Adipocyte (in vitro differentiated cells): ENCODE data around the gene LCTL.
"Not testable (repeated sequence)": the region's sequence is repeated elsewhere in the genome, so short reads cannot be mapped to it uniquely, and the experiment has no call there.

Experiments used
- DNase-seq: peaks from one replicate; pipeline ENCODE4 v3.0.0-alpha.2; 2015; ENCODE audit warnings: low read depth
- H3K27me3 ChIP-seq: replicated peaks from 2 replicates; pipeline ENCODE4 v1.7.0; 2013; ENCODE audit warnings: mild to moderate bottlenecking, low read length, moderate library complexity; ENCODE audit not compliant: control insufficient read depth, insufficient read depth
- H3K36me3 ChIP-seq: 2 replicates; pipeline ENCODE4 v1.7.0; 2013; ENCODE audit warnings: low read length, mild to moderate bottlenecking, moderate library complexity; ENCODE audit not compliant: control insufficient read depth, insufficient read depth, severe bottlenecking
- H3K4me1 ChIP-seq: 2 replicates; pipeline ENCODE4 v1.7.0; 2013; ENCODE audit warnings: mild to moderate bottlenecking, low read length, moderate library complexity; ENCODE audit not compliant: control insufficient read depth, insufficient read depth
- H3K4me3 ChIP-seq: 2 replicates; pipeline ENCODE4 v1.7.0; 2013; ENCODE audit warnings: mild to moderate bottlenecking, low read length, moderate library complexity
- H3K9ac ChIP-seq: 2 replicates; pipeline ENCODE4 v1.7.0; 2013; ENCODE audit warnings: mild to moderate bottlenecking, low read length, moderate library complexity
- H3K9me3 ChIP-seq: 2 replicates; pipeline ENCODE4 v1.7.0; 2013; ENCODE audit warnings: mild to moderate bottlenecking, low read length, moderate library complexity; ENCODE audit not compliant: control insufficient read depth

LCTL gene

GRCh38 chr15:66599536-66600239 lies 33.9 kb upstream of the LCTL start:
- no peaks in the 10 kb centered on the region for H3K9me3 ChIP-seq
- no peaks in the 10 kb centered on the region for H3K4me1 ChIP-seq
- no peak overlapping the region for H3K4me3 ChIP-seq
- peaks cover 4% of the 10 kb centered on the region for H3K27me3 ChIP-seq
- no peak for DNase-seq
- H3K9ac ChIP-seq, result no peak overlapping the region
- no peaks in the 10 kb centered on the region for H3K36me3 ChIP-seq

GRCh38 chr15:66598095-66598815 lies 32.5 kb upstream of the LCTL start:
- Histone ChIP-seq H3K27me3 (peaks cover 4% of the 10 kb centered on the region), H3K9ac (no peak overlapping the region), H3K4me3 (no peak overlapping the region), H3K4me1 (no peaks in the 10 kb centered on the region), H3K9me3 (no peaks in the 10 kb centered on the region), H3K36me3 (no peaks in the 10 kb centered on the region)
- DNase-seq, result no peak

- Histone ChIP-seq H3K4me1 (no peaks in the 10 kb centered on the region), H3K36me3 (no peaks in the 10 kb centered on the region), H3K27me3 (peaks cover 4% of the 10 kb centered on the region), H3K9ac (no peak overlapping the region), H3K4me3 (no peak overlapping the region), H3K9me3 (no peaks in the 10 kb centered on the region)
- DNase-seq, result peak; percentile 38
Measured at GRCh38 chr15:66595931-66596545, 30.2 kb upstream of the LCTL start.

- H3K4me1 ChIP-seq, result no peaks in the 10 kb centered on the region
- H3K9me3 ChIP-seq, result no peaks in the 10 kb centered on the region
- no peak for DNase-seq
- H3K36me3 ChIP-seq, result no peaks in the 10 kb centered on the region
- H3K4me3 ChIP-seq, result no peak overlapping the region
- peaks cover 3% of the 10 kb centered on the region for H3K27me3 ChIP-seq
- no peak overlapping the region for H3K9ac ChIP-seq
Measured at GRCh38 chr15:66595332-66595731, 29.5 kb upstream of the LCTL start.

- Histone ChIP-seq H3K27me3 (peaks cover 3% of the 10 kb centered on the region), H3K4me1 (no peaks in the 10 kb centered on the region), H3K9me3 (no peaks in the 10 kb centered on the region), H3K9ac (no peak overlapping the region), H3K4me3 (no peak overlapping the region), H3K36me3 (no peaks in the 10 kb centered on the region)
- no peak for DNase-seq
Measured at GRCh38 chr15:66594836-66595235, 29.0 kb upstream of the LCTL start.

GRCh38 chr15:66594344-66594743 lies 28.5 kb upstream of the LCTL start:
- Histone ChIP-seq H3K4me3 (no peak overlapping the region), H3K27me3 (peaks cover 3% of the 10 kb centered on the region), H3K9me3 (no peaks in the 10 kb centered on the region), H3K4me1 (no peaks in the 10 kb centered on the region), H3K36me3 (no peaks in the 10 kb centered on the region), H3K9ac (no peak overlapping the region)
- DNase-seq, result no peak

GRCh38 chr15:66593219-66593780 lies 27.5 kb upstream of the LCTL start:
- peaks cover 3% of the 10 kb centered on the region for H3K27me3 ChIP-seq
- DNase-seq, result no peak
- H3K4me3 ChIP-seq, result no peak overlapping the region
- no peaks in the 10 kb centered on the region for H3K4me1 ChIP-seq
- H3K9ac ChIP-seq, result no peak overlapping the region
- H3K36me3 ChIP-seq, result no peaks in the 10 kb centered on the region
- H3K9me3 ChIP-seq, result no peaks in the 10 kb centered on the region

GRCh38 chr15:66592505-66593218 lies 26.9 kb upstream of the LCTL start:
- H3K9ac ChIP-seq, result no peak overlapping the region
- H3K4me1 ChIP-seq, result no peaks in the 10 kb centered on the region
- peaks cover 3% of the 10 kb centered on the region for H3K27me3 ChIP-seq
- no peak overlapping the region for H3K4me3 ChIP-seq
- no peaks in the 10 kb centered on the region for H3K36me3 ChIP-seq
- no peaks in the 10 kb centered on the region for H3K9me3 ChIP-seq
- DNase-seq, result no peak

- Histone ChIP-seq H3K27me3 (peaks cover 3% of the 10 kb centered on the region), H3K4me3 (no peak overlapping the region), H3K9me3 (no peaks in the 10 kb centered on the region), H3K36me3 (no peaks in the 10 kb centered on the region), H3K4me1 (no peaks in the 10 kb centered on the region), H3K9ac (no peak overlapping the region)
- DNase-seq, result no peak
Measured at GRCh38 chr15:66591322-66591862, 25.6 kb upstream of the LCTL start.

GRCh38 chr15:66590435-66590834 lies 24.6 kb upstream of the LCTL start:
- Histone ChIP-seq H3K4me1 (no peaks in the 10 kb centered on the region), H3K4me3 (no peak overlapping the region), H3K9me3 (no peaks in the 10 kb centered on the region), H3K36me3 (no peaks in the 10 kb centered on the region), H3K9ac (no peak overlapping the region), H3K27me3 (peaks cover 3% of the 10 kb centered on the region)
- no peak for DNase-seq

- H3K4me3 ChIP-seq, H3K9me3 ChIP-seq, H3K36me3 ChIP-seq, DNase-seq, H3K4me1 ChIP-seq, H3K27me3 ChIP-seq, H3K9ac ChIP-seq: not testable (repeated sequence)
Measured at GRCh38 chr15:66589429-66589828, 23.6 kb upstream of the LCTL start.
